GM21390 (cell line): Measurements from ENCODE around the gene CLCN6.

ENCODE experiments used
- ATAC-seq: cut with Tn5 transposase; IDR thresholded peaks from one replicate; pipeline ENCODE4 v1.9.1; 2021; ENCODE audit not compliant: unreplicated experiment

CLCN6 gene

GRCh38 chr1:11847667-11848372 lies 41.8 kb downstream of the CLCN6 start, which contains the start of gene NPPA:
Gene NPPA (minus strand): TSS chr1:11847783. CDS start chr1:11847684, 99 bp downstream.
- no peak for ATAC-seq

GRCh38 chr1:11848373-11848700 lies 42.3 kb downstream of the CLCN6 start:
- no peak for ATAC-seq

GRCh38 chr1:11850156-11850555 lies 44.2 kb downstream of the CLCN6 start:
- no peak for ATAC-seq

GRCh38 chr1:11851180-11851579 lies 45.2 kb downstream of the CLCN6 start:
- ATAC-seq = no peak

- no peak for ATAC-seq
These were observed 48.5 kb downstream of the CLCN6 start for GRCh38 chr1:11854519-11854918.

GRCh38 chr1:11855430-11855829 lies 49.4 kb downstream of the CLCN6 start:
- ATAC-seq = no peak

- ATAC-seq = no peak
These were observed 50.7 kb downstream of the CLCN6 start for GRCh38 chr1:11856698-11857097.

GRCh38 chr1:11857164-11857851 lies 51.3 kb downstream of the CLCN6 start:
- ATAC-seq = no peak

GRCh38 chr1:11858158-11858557 lies 52.2 kb downstream of the CLCN6 start:
- ATAC-seq = no peak

- no peak for ATAC-seq
These were observed 52.6 kb downstream of the CLCN6 start, which contains the start of gene NPPB for GRCh38 chr1:11858613-11858967. Gene NPPB (minus strand): TSS chr1:11858945. CDS start chr1:11858833, 112 bp downstream.

- ATAC-seq = no peak
These were observed 53.2 kb downstream of the CLCN6 start for GRCh38 chr1:11858968-11859871.

- ATAC-seq = no peak
These were observed 54.1 kb downstream of the CLCN6 start for GRCh38 chr1:11860083-11860482.

GRCh38 chr1:11860587-11860986 lies 54.6 kb downstream of the CLCN6 start:
- ATAC-seq = no peak

GRCh38 chr1:11862890-11863289 lies 56.9 kb downstream of the CLCN6 start:
- ATAC-seq = no peak

- ATAC-seq = no peak
These were observed 62.5 kb downstream of the CLCN6 start for GRCh38 chr1:11868331-11868980.

GRCh38 chr1:11869104-11869503 lies 63.1 kb downstream of the CLCN6 start:
- ATAC-seq = no peak

GRCh38 chr1:11869650-11870207 lies 63.7 kb downstream of the CLCN6 start:
- ATAC-seq = no peak

GRCh38 chr1:11872545-11872944 lies 66.6 kb downstream of the CLCN6 start:
- ATAC-seq = no peak

GRCh38 chr1:11873395-11874257 lies 67.6 kb downstream of the CLCN6 start:
- no peak for ATAC-seq

- ATAC-seq = no peak
These were observed 68.2 kb downstream of the CLCN6 start for GRCh38 chr1:11874258-11874562.
